Testis (tissue), 2 donors: Measurements from ENCODE around the gene ANKH.

Experiments
- CTCF ChIP-seq, 3 experiments: fragments of 450-650 bp in 2 of 3; fragments of 200-600 bp in 1 of 3; sonication (generic) in 1 of 3; IDR thresholded peaks; one replicate each; pipeline ENCODE4 v1.5.1; 2016 to 2019; ENCODE audit warnings: antibody characterized with exemption in 3 of 3, mild to moderate bottlenecking in 2 of 3, moderate library complexity in 1 of 3
- POLR2A ChIP-seq: fragments of 450-650 bp; IDR thresholded peaks from one replicate; pipeline ENCODE4 v1.6.1; 2017; ENCODE audit warnings: antibody characterized with exemption, mild to moderate bottlenecking, moderate library complexity

DNA sequence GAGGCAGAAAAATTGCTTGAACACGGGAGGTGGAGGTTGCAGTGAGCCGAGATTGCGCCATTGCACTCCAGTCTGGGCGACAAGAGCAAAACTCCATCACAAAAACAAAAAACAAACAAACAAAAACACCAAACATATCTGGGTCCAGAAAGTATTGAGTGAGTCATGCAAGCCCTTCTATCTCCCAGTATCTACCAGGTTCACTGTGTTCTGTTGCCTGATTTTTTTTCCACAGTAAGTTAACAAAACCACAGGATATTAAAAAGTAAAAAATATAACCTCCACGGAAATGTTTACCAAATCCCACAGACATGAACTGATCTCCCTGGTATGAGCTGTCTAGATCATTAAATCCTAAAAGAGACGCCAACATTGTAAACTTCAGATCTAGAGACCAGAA lies 94.4 kb downstream of the ANKH start:
- TF ChIP-seq CTCF (IDR thresholded peaks at IDR 0.05) (no peak), POLR2A (no peak)
